ENCODE measurements around the gene NPPA. TPM values are rescaled to one million over a fixed set of nuclear protein-coding genes. Genes with fewer than 3 reads are reported as not detected.
"Not testable (repeated sequence)": the region's sequence is repeated elsewhere in the genome, so short reads cannot be mapped to it uniquely, and the experiment has no call there.

NPPA gene
- total RNA-seq, 1 experiment from 2014 or later = not detected

DNA sequence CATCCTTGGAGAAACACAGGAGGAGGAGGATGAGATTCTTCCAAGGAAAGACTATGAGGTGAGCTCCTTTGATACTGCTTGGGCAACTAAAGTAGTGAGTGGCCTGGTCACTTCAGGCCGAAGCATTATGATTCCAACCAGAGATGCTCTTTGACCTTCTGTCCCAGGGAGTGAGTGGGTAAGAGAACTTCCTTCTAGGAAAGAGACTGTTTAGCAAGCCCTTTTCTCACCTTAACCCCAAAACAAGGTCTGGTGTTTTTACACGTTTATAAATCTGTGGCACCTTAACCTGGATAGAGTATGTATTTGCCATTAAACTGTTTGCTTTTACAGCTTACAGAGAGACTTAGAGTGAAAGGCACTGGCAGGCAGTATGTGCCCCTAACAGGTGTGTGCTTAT lies 40.5 kb downstream of the NPPA start:
- DNase-seq (ENCODE audit: low spot score) = no peak

DNA sequence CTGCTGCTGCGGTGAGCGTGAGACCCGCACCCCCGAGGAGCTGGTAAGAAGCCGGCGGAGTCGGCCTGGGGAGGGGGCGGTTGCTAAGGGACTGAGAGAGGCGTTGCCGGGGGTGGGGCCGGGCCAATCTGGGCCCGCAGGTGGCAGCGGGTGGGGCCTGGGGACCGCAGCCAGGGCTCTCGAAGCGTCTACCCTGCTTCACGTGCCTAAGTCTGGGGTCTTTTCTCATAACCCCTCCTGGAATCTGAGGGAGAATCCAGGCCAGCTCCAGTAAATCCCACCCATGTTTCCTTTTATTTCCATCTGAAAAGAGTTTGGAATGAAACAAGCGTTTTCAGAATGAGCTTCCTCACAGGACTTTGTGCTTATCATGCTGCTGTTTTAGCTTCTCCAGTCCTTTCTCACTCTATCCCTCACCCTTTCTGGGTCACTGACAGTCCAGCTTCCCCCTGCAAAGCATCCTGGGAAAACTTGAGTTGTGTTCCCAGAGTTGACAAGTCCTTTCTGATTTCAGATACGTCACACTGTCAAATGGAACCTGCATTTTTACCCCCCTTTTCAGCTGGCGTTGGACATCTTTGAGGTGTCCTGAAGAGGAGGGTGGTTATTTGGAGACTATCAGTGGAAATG lies 41.2 kb downstream of the NPPA start:
- DNase-seq (ENCODE audit: low spot score) = no peak

DNA sequence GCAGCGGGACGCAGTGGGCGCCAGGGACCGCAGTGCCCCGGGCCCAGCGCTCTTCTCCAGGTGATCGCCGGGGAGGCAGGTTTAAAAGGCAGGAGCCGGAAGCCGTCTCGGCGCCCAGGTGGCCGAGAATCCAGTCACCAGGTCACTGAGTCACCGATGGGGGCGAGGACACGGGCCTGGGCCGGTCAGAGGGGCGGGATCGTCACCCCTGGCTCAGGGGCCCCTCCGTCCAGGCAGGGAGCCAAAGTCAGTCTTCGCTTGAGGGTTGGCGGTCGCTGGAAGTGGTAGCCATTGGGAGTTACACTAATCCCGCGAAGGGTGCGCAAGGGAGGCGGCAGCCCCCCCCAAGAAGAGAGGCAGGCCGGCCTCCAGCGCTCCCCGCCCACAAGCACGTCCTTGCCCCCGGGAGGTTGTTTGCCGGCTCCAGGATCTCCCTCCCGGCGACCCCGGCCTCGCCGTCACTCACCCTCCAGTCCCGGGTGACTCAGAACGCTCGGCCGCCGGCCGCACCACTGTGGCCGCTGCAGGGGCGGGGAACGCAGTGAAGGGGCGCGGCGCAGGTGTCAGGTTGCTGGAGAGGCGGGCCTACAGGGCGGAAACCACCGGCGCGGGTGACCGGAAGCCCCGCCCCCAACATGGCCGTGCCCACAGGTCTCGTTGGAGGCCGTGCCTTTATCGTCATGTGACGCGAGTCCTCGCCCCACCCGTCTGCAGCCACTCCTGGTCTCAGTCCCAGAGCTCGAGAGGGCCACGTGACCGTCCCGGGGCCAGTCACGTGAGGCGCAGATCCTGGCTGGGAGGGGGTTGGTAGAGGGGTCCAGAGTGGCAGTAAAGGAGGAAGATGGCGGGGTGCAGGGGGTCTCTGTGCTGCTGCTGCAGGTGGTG lies 41.9 kb downstream of the NPPA start, which contains the start of the genes CLCN6 and MTHFR:
Gene CLCN6 (plus strand): TSS at position 770 of the 885 bp plus-strand sequence. CDS start 72 bp downstream, at position 842.
Gene MTHFR (minus strand): TSS at position 543 of the 885 bp plus-strand sequence. CDS start 2,848 bp downstream, outside the sequence.
- peak; percentile 99 for DNase-seq (ENCODE audit: low spot score)

DNA sequence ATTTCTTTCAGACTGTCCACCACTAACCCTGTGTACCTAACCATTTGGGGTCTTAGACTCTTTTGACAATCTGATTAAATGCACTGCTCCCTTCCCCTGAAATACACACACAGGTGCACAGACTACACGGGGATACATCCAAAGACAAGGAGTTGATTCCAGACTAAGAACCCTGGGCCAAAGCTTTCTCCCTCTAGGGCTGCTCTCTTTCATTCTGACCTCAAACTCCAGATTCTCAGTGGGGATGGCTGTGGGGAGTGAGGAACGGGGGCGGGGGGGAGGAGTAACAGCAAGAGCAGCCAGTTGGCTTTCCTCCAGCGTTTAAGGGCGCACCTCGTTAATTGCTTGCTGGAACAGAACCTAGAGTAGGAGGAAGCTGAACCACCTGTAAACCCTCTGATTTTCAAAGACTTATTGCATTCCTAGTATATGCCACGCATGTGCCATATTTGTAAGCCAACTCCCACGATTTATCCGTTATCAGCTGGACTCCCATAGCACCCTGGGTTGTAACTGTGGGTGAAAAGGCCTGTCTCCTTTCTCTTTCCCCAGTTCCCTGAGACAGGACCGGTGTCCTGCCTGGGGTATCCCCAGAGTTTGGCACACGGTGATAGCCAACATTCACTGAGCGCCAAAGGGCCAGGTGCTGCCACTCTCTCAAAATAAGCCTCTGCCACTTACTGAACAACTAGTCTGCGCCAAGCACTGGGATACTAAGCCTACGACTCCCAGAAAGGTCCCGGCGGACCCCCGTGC lies 42.7 kb downstream of the NPPA start:
- DNase-seq (ENCODE audit: low spot score) = peak; percentile 44

DNA sequence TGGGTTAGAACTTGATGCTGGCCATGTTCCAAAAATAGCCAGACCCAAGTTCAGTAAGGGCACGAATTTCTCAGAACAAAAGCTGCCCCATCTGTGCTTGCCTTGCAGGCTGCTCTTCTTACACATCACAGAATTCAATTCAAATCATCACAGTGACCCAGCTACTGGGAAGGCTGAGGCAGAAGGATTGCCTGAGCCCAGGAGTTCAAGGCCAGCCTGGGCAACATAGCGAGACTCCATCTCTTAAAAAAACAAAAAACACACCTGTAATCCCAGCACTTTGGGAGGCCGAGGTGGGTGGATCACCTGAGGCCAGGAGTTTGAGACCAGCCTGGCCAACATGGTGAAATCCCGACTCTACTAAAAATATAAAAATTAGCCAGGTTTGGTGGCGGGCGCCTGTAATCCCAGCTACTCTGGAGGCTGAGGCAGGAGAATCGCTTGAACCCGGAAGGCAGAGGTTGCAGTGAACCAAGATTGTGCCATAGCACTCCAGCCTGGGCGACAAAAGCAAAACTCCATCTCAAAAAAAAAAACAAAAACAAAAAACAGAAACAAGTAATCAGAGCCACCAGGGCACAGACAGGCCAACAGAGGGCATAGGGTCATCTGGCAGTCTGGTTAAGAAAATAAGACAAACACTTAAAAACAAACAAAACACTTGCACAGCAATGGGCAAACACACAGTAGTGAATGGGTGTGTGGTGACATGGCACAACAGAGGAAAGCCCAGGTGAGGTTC lies 43.5 kb downstream of the NPPA start:
- not testable (repeated sequence) for DNase-seq (ENCODE audit: low spot score)

DNA sequence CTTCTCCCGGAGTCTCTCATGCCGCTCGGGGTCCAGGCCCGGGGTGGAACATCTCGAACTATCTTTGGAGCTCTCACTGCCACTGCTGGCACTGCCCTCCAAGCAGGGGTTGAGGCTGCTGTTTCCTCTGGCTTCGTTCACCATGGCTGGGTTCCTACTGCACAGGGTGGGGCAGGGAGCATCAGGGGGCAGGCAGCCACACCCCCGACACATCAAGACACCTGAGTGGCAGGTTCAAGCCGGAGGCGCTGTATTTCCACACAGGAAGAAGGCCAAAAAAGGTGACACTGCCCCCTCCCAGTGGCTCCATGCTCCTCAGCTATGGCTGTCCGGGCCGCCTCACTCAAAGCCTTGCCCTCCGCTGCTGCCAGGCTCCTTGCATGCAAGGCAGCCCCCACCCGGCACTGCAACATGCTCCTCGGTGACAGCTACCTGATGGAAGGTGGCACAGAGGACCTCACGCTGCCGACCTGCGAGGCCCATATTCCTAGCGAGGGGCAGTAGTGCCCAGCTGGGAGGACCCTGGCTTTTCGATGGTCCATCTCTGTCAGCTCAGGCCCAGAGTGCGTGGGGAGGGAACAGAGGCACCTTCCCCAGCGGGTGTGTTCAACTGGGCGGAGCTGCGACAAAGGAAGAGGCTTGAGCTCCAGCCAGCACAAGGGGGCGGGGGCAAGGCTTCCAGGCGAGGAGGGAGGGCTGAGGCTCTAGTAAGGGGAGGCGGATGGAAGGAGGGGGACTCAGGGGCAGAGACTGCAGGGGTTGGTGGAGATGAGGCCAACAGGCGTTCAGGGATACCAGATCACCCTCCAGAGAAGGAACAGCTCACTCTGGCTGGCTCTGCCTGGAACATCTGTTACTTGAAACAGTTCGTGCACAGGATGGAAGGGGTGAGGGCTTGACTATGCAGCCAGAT lies 44.4 kb downstream of the NPPA start:
- DNase-seq (ENCODE audit: low spot score) = peak; percentile 82

DNA sequence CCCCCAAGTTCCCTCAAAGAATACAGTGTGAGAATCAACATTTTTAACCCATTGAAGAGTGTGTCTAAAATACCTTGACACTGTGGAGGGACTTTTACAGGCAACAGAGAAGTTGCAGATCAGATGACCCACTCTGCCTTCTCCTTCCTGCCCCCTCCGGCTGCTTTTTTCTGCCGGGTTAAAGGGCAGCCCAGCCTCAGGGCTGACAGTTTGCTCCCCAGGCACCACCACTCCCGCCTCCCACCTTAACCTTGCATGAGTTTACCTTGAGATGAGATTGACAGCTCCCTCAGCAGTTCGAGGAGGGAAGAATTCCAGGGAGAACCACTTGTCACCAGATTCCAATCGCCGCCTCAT lies 45.0 kb downstream of the NPPA start:
- DNase-seq (ENCODE audit: low spot score) = no peak

DNA sequence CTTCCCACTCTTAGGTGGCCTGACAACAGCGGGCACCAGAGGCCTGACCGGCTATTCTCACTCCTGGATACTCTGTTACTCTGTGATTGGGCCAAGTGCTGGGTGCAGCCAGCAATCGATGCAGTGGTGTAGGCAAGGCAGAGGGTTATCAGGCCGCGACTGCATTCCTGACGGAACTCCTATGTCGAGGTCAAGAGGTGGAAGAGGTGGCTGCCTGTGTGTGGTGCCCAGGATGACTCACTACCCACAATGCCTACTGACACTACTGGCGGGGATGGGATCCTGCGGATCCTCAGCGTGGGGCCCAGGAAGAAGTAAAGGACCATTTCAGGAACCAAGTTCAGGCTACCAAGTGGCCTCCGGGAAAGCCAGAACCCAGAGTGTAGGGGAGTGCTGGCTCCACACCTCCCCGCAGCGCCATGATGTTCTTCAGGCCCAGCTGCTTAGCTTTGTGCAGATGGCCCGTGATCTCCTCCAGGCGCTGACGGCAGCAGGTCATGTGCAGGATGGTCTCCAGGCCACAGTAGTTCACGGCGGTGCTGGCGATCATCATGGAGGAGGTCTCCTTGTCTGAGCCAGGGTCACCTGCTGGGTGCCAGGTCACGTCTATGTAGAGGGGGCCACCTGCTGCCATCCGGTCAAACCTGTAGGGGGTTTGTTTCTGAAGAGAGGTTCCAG lies 46.7 kb downstream of the NPPA start:
- DNase-seq (ENCODE audit: low spot score) = no peak

DNA sequence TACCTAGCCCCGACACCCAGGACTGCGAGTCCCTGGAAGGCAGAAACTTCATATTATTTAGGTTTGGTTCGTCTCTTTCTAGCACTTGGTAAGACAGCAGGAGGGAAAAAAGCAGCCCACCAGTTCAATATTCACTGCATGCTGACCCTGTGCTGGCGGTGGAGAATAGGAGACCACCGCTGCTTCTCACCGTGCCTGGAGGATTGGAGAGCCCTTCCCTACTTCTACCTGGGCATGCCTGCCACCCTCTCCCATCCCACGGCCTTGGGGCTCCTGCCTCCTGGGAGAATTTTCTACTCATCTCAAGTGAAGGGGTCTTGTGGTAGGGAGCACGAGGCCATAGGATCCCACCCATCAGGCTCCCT lies 47.2 kb downstream of the NPPA start:
- DNase-seq (ENCODE audit: low spot score) = no peak

DNA sequence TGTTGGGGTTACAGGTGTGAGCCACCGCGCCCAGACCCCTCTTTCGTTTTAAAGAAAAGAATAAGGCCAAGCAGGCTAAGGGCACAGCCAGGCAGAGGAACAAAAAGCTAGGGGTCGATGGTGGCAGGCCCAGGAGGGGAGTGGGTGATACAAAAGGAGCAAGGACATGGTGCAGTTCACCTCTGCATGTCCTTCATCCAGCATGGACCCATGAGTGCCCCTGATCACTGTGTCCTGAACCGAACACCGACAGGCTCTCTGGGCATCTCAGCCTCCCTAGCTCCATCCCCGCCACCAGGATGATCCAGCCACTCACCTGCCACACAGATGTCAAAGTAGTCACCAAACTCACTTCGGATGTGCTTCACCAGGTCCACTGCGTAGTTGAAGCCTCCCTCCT lies 47.7 kb downstream of the NPPA start:
- DNase-seq (ENCODE audit: low spot score) = no peak

DNA sequence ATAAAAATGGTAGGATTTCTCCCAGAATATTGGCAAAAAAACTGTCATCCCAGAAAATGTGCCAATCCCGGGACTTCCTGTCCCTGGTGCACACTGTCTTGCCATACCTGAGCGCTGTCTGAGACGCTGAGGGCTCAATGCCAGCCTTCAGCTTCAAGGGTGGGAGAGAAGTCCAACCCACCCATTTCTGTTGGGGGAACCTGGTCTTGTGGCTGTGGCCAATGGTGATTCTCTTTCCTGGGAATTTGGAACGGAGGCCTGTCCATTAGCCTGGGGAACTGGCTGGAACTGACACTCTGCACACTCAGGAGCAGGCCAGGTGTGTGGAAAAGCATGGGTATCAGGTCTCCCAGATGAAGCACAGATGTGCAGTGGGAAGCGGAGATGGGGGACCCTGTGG lies 48.5 kb downstream of the NPPA start:
- no peak for DNase-seq (ENCODE audit: low spot score)

DNA sequence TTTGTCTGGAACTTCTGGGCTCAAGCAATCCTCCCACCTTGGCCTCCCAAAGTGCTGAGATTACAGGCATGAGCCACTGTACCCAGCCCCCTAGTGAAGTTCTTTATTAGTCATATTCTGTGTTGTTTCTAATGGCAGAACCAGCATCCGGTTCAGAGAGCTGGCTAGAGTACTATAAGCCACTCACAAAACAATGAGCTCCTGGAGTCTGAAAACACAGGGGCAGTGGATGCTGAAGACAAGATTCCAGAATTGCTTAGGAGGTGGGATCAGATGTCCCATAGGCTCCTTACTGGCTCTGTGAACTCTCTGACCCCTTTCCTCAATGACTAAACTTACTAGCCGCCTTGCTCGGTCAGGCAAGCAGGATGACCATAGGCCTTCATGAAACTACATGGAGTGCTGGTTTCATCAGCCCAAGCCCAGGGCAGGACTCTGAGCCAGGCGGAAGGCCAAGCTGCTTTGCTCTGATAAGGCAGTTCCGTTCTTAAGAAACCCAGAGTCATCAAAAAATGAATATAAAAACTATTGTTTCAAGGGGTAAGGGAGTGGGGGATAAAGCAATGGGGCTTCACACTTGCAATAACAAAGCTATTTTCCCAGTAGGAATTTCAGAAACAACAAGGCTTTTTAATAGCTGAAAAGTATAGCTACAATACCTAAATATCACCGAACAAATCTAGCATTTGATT lies 49.9 kb downstream of the NPPA start:
- no peak for DNase-seq (ENCODE audit: low spot score)

DNA sequence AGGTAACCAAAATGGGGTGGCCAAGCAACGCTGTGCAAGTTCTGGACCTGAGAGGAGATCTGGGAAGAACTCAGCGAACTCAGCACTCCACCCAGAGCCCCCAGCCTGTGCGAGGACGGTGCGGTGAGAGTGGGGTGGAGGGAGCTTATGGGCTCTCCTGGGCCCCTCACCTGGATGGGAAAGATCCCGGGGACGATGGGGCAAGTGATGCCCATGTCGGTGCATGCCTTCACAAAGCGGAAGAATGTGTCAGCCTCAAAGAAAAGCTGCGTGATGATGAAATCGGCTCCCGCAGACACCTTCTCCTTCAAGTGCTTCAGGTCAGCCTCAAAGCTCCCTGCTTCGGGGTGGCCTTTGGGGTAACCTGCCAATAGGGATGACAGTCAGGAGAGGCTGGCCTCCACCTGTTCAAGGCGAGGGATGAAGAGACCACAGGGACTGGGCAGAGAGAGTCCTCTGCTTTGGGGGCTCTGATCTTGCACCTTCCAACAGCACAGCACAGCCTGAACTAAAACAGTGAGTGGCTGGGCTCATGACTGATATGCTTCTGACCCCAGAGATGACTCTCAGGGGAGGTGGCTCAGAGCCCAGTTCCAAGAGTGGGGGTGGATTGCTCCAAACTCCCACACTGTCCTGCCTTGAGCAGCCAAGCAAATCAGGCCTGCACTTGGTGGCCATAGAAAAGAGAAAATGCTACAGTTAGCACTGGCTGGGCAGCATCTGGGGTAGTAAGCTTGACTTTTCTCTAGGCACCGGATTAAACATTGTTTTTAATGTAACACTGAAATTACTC lies 51.4 kb downstream of the NPPA start:
- no peak for DNase-seq (ENCODE audit: low spot score)

Other genes with a start within 250 kb of the NPPA start
- 0.76 and 2.3 TPM in 2 replicates for gene FBXO2, start 193.4 kb downstream of the NPPA start, total RNA-seq (2014; rRNA removed; shearing (Covaris generic))
- gene FBXO44, start 192.9 kb downstream of the NPPA start, total RNA-seq (2014; rRNA removed; shearing (Covaris generic)) = 7.8 and 8.8 TPM in 2 replicates
- 7.2 and 7.4 TPM in 2 replicates for gene FBXO6, start 183.6 kb downstream of the NPPA start, total RNA-seq (2014; rRNA removed; shearing (Covaris generic))
- gene MAD2L2, start 166.6 kb downstream of the NPPA start, total RNA-seq (2014; rRNA removed; shearing (Covaris generic)) = 130 and 134 TPM in 2 replicates
- gene DRAXIN, start 156.1 kb downstream of the NPPA start, total RNA-seq (2014; rRNA removed; shearing (Covaris generic)) = not detected in 2 replicates
- 65.1 and 74.0 TPM in 2 replicates for gene AGTRAP, start 111.6 kb downstream of the NPPA start, total RNA-seq (2014; rRNA removed; shearing (Covaris generic))
- not detected in 2 replicates for gene C1orf167, start 85.6 kb downstream of the NPPA start, total RNA-seq (2014; rRNA removed; shearing (Covaris generic))
- gene MTHFR, start 41.8 kb downstream of the NPPA start, total RNA-seq (2014; rRNA removed; shearing (Covaris generic)) = 3.6 and 6.0 TPM in 2 replicates
- 1.8 and 4.4 TPM in 2 replicates for gene CLCN6, start 41.6 kb downstream of the NPPA start, total RNA-seq (2014; rRNA removed; shearing (Covaris generic))
- not detected in 2 replicates for gene NPPB, start 11.2 kb upstream of the NPPA start, total RNA-seq (2014; rRNA removed; shearing (Covaris generic))
- gene KIAA2013, start 78.6 kb upstream of the NPPA start, total RNA-seq (2014; rRNA removed; shearing (Covaris generic)) = 29.9 and 38.9 TPM in 2 replicates
- gene PLOD1, start 86.9 kb upstream of the NPPA start, total RNA-seq (2014; rRNA removed; shearing (Covaris generic)) = 105 and 112 TPM in 2 replicates
- gene MFN2, start 132.7 kb upstream of the NPPA start, total RNA-seq (2014; rRNA removed; shearing (Covaris generic)) = 38.4 and 40.1 TPM in 2 replicates
- gene MIIP, start 171.7 kb upstream of the NPPA start, total RNA-seq (2014; rRNA removed; shearing (Covaris generic)) = 15.3 and 18.6 TPM in 2 replicates
- gene TNFRSF8, start 215.5 kb upstream of the NPPA start, total RNA-seq (2014; rRNA removed; shearing (Covaris generic)) = 0.02 TPM in 1 of 2 replicates, not detected in the other